Endothelial cell of umbilical vein (primary cell): ENCODE data around the gene TSSC4.

ENCODE experiments used
- CTCF ChIP-seq, 2 donors: IDR thresholded peaks; 1 replicate in 1 of 2; 2 replicates in 1 of 2; pipeline ENCODE4 v1.5.1; 2011; ENCODE audit warnings: low read length in 2 of 2, mild to moderate bottlenecking in 2 of 2, moderate library complexity in 2 of 2, control low read depth in 1 of 2, inconsistent platforms in 1 of 2, low read depth in 1 of 2; ENCODE audit not compliant: insufficient read depth in 1 of 2; ENCODE audit errors: extremely low read depth in 1 of 2
- EZH2 ChIP-seq: IDR thresholded peaks from 2 replicates; pipeline ENCODE4 v1.6.1; 2012; ENCODE audit warnings: borderline replicate concordance, low read depth, mild to moderate bottlenecking, moderate library complexity, low read length, inconsistent platforms; ENCODE audit not compliant: severe bottlenecking
- FOS ChIP-seq: IDR thresholded peaks from 2 replicates; pipeline ENCODE4 v1.6.1; 2011; ENCODE audit warnings: mild to moderate bottlenecking, low read length, moderate library complexity, borderline replicate concordance; ENCODE audit not compliant: insufficient read depth
- GATA2 ChIP-seq: IDR thresholded peaks from 2 replicates; pipeline ENCODE4 v1.7.0; 2011; ENCODE audit warnings: low read depth, mild to moderate bottlenecking, moderate library complexity, mixed read lengths, low read length; ENCODE audit not compliant: insufficient read length, insufficient read depth
- JUN ChIP-seq: IDR thresholded peaks from 2 replicates; pipeline ENCODE4 v1.6.1; 2011; ENCODE audit warnings: borderline replicate concordance, low read depth; ENCODE audit not compliant: insufficient read length, insufficient read depth
- MAX ChIP-seq: IDR thresholded peaks from 2 replicates; pipeline ENCODE4 v1.6.1; 2011; ENCODE audit not compliant: insufficient read depth, insufficient read length
- MYC ChIP-seq: IDR thresholded peaks from one replicate; pipeline ENCODE4 v1.6.1; 2011; ENCODE audit warnings: mild to moderate bottlenecking, low read depth, low read length
- POLR2A ChIP-seq: IDR thresholded peaks from 2 replicates; pipeline ENCODE4 v1.6.1; 2012; ENCODE audit warnings: low read depth, mild to moderate bottlenecking, control low read depth, low read length
- POLR2AphosphoS5 ChIP-seq: IDR thresholded peaks from 2 replicates; pipeline ENCODE4 v1.6.1; 2012; ENCODE audit warnings: low read depth, mild to moderate bottlenecking, control low read depth, low read length, moderate library complexity; ENCODE audit not compliant: insufficient read depth

GRCh38 chr11:2381494-2382128 is 18.9 kb upstream of the TSSC4 start:
- TF ChIP-seq MAX (no peak), CTCF (IDR thresholded peaks at IDR 0.05; ENCODE audit: extremely low read depth in 1 of 2, insufficient read depth in 1 of 2, low read depth in 1 of 2, low read length in 2 of 2) (no peak), EZH2 (no peak), FOS (no peak), POLR2A (no peak), POLR2AphosphoS5 (no peak), MYC (no peak), JUN (no peak), GATA2 (no peak)
